ENCODE results near the gene CD320.

GRCh38 chr19:8256276-8257051 lies 51.7 kb downstream of the CD320 start:
- TF ChIP-seq POLR2AphosphoS5 (IDR thresholded peaks at IDR 0.05; ENCODE audit: borderline replicate concordance, low read depth, low read length) (no peak), FOXP2 (optimal IDR thresholded peaks at IDR 0.05; ENCODE audit: control extremely low read depth, extremely low read length, insufficient read depth) (no peak), EZH2 (IDR thresholded peaks at IDR 0.05) (no peak)

Measured in SK-N-MC (cell line).